Natural killer cell treated with Interleukin-12 subunit alpha and Interleukin-12 subunit beta and Interleukin-15 and Interleukin-18, amount 100 ng/mL, for 72 hours (primary cell): Measurements from ENCODE around the gene CNOT11. TPM values are rescaled to one million over a fixed set of nuclear protein-coding genes. Genes with fewer than 3 reads are reported as not detected.
"Not testable (repeated sequence)": the region's sequence is repeated elsewhere in the genome, so short reads cannot be mapped to it uniquely, and the experiment has no call there.

Source experiments
- ATAC-seq, 2 donors: fragments of 150-1000 bp; cut with Tn5 transposase in 1 of 2; sonication (Bioruptor Pico), chemical (Tn5 transposase) in 1 of 2; 2 replicates each; pipeline ENCODE4 v1.10.0; 2021
- DNase-seq: peaks from one replicate; pipeline ENCODE4 v3.0.0; 2022; ENCODE audit warnings: low spot score
- H3K27ac Mint-ChIP-seq, 2 donors: 1 replicate in 1 of 2; 2 replicates in 1 of 2; pipeline ENCODE4 v1.8.0; 2022; ENCODE audit warnings: mixed read lengths in 2 of 2, mild to moderate bottlenecking in 1 of 2, moderate library complexity in 1 of 2
- H3K27me3 Mint-ChIP-seq, 2 donors: 1 replicate in 1 of 2; 2 replicates in 1 of 2; pipeline ENCODE4 v1.8.0; 2022; ENCODE audit warnings: mixed read lengths in 2 of 2
- H3K36me3 Mint-ChIP-seq: one replicate; pipeline ENCODE4 v1.8.0; 2022; ENCODE audit warnings: mixed read lengths
- H3K4me1 Mint-ChIP-seq, 2 donors: 1 replicate in 1 of 2; 2 replicates in 1 of 2; pipeline ENCODE4 v1.8.0; 2022; ENCODE audit warnings: low read depth in 2 of 2, mixed read lengths in 2 of 2, mild to moderate bottlenecking in 1 of 2
- H3K4me3 Mint-ChIP-seq: one replicate; pipeline ENCODE4 v1.8.0; 2022; ENCODE audit warnings: mixed read lengths
- H3K9me3 Mint-ChIP-seq: 2 replicates; pipeline ENCODE4 v1.8.0; 2022; ENCODE audit warnings: mixed read lengths
- total RNA-seq, 2 donors: library from RNA; stranded (reverse); gene quantifications; one replicate each; pipeline ENCODE4 v1.2.3, GENCODE V29; 2022

The CNOT11 gene
- total RNA-seq, 2 donors from 2014 or later: 51.2 to 53.4 TPM

DNA sequence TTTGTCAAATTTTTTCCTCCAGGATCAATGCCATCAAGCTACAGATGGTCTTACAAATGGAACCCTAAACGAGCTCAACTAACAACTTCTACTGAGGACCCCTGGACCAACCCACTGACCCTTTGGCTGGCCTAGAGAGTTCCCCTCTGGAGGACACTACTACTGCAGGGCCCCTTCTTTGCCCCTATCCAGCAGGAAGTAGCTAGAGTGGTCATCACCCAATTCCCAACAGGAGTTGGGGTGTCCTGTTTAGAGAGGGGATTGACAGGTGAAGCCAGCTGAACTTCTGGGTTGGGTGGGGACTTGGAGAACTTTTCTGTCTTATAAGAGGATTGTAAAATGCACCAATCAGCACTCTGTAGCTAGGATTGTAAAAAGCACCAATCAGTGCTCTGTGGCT is 16.7 kb upstream of the CNOT11 start:
- DNase-seq, ATAC-seq, H3K4me1 Mint-ChIP-seq, H3K4me3 Mint-ChIP-seq, H3K9me3 Mint-ChIP-seq, H3K27me3 Mint-ChIP-seq, H3K36me3 Mint-ChIP-seq, H3K27ac Mint-ChIP-seq: not testable (repeated sequence)

DNA sequence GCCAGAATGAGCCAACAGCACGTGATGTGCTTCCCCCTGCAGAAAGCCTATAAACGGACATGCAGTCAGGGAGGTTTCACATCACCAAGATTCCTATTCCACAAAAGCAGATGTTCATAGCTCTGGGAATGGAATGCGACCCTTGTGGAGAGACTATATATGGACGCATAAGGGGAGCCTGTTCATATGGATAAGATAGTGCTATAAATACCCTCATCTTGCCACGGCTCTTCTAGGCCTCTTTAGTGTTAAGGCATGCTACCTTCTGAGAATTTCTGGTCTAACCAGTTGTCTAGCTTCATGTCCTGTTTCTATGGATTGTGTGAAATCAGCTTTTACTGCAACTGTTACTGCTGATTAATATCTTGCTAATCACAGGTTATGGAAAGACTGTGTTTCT is 14.7 kb upstream of the CNOT11 start:
- H3K4me1 Mint-ChIP-seq, DNase-seq, H3K9me3 Mint-ChIP-seq, H3K27me3 Mint-ChIP-seq, H3K27ac Mint-ChIP-seq, H3K36me3 Mint-ChIP-seq, H3K4me3 Mint-ChIP-seq, ATAC-seq: not testable (repeated sequence)

DNA sequence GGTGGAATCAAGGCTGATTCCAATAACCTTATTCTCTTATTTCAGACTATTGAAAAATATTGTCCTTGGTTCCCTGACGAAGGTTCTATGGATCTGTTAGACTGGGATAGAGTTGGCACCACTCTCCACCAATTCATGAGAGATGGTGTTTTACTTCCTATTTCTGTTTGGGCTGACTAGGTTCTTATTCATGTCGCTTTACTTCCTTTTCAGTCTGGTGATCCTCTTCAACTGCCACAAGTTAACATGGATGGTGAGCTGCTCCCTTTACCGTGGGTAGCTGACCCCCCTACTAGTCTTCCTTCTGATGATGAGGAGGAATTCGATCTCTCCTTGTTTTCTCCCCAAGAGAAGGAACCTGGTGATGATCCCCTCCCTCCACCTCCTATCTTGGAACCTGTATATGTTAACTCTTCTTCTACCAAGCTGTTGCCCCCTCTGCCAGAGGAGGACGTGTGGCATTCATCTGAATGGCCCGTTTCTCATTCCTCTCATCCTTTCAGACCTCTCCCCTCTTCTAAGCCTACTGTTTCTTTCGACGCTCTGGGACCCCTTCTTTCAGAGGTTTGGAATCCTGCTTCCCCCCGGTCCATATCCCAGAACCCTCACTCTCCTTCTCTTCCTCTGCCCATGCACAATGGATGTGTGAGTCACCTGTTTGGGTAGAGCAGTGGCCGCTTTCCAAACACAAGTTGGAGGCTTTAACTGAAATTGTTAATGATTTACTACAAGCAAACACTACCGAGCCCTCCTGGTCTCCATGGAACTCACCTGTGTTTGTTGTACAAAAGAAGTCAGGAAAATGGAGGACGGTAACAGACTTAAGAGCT is 13.5 kb upstream of the CNOT11 start:
- no peak for DNase-seq
- no peaks in the 10 kb centered on the region for H3K27me3 Mint-ChIP-seq
- H3K9me3 Mint-ChIP-seq: no peaks in the 10 kb centered on the region
- H3K27ac Mint-ChIP-seq: no peak overlapping the region
- no peaks in the 10 kb centered on the region for H3K36me3 Mint-ChIP-seq
- no peak overlapping the region for H3K4me3 Mint-ChIP-seq
- no peaks in the 10 kb centered on the region for H3K4me1 Mint-ChIP-seq
- no peak for ATAC-seq

DNA sequence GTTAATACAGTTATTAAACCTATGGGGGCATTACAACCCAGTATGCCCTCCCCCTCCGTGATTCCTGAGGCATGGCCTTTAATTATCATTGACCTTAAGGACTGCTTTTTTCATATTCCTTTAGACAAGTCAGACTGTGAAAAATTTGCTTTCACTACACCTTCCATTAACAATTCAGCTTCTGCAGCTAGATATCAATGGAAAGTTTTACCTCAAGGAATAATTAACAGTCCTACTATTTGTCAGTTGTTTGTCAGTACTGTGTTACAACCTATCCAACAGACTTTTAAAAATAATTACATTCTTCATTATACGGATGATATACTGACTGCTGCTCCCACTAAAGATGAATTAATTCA is 12.9 kb upstream of the CNOT11 start:
- not testable (repeated sequence) for H3K27me3 Mint-ChIP-seq, DNase-seq, H3K36me3 Mint-ChIP-seq, H3K9me3 Mint-ChIP-seq, H3K4me3 Mint-ChIP-seq, ATAC-seq, H3K4me1 Mint-ChIP-seq
- peak overlapping the region in 1 of 2 donors; percentile 21 for H3K27ac Mint-ChIP-seq

DNA sequence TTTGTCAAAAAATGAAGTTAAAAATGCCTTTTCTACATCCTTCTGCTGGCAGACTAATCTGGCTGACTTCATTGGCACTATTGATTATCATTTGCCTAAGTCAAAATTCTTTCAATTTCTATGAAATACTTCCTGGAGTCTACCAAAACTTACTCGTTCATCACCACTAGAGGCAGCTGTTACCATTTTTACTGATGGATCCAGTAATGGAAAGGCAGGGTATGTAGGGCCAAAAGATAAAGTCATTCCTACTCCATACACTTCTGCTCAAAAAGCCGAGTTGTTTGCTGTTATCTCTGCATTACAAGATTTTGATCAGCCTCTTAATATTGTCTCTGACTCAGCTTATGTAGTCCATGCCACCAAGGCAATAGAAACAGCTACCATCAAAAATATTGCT is 12.0 kb upstream of the CNOT11 start:
- not testable (repeated sequence) for H3K27me3 Mint-ChIP-seq, H3K4me3 Mint-ChIP-seq, DNase-seq, ATAC-seq, H3K9me3 Mint-ChIP-seq, H3K4me1 Mint-ChIP-seq, H3K36me3 Mint-ChIP-seq
- H3K27ac Mint-ChIP-seq: peak overlapping the region in 1 of 2 donors; percentile 21

DNA sequence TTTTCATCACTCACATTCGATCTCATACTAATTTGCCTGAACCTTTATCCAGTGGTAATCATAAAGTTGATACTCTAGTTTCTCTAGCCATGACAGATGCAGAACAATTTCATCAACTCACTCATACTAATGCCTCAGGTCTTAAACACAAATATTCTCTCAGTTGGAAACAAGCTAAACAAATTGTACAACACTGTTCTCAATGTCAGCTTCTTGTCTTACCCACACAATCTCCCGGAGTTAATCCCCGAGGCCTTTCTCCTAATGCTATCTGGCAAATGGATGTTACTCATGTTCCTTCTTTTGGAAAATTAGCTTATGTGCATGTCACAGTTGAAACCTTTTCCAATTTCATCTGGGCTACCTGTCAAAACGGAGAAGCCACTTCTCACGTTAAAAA is 11.5 kb upstream of the CNOT11 start:
- ATAC-seq (no peak), DNase-seq (no peak)
- no peaks in the 10 kb centered on the region for H3K36me3 Mint-ChIP-seq
- no peak overlapping the region for H3K4me3 Mint-ChIP-seq
- no peaks in the 10 kb centered on the region for H3K9me3 Mint-ChIP-seq
- no peaks in the 10 kb centered on the region for H3K27me3 Mint-ChIP-seq
- H3K4me1 Mint-ChIP-seq: no peaks in the 10 kb centered on the region
- no peak overlapping the region for H3K27ac Mint-ChIP-seq

DNA sequence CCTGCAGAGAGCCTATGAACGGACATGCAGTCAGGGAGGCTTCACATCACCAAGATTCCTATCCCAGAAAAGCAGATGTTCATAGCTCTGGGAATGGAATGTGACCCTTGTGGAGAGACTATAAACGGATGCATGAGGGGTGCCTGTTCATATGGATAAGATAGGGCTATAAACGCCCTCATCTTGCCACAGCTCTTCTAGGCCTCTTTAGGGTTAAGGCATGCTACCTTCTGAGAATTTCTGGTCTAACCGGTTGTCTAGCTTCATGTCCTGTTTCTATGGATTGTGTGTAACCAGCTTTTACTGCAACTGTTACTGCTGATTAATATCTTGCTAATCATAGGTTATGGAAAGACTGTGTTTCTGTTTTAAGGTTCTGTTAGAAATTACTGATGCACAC is 8.3 kb upstream of the CNOT11 start:
- H3K27ac Mint-ChIP-seq, H3K27me3 Mint-ChIP-seq, ATAC-seq, H3K4me1 Mint-ChIP-seq, H3K4me3 Mint-ChIP-seq, H3K9me3 Mint-ChIP-seq, DNase-seq, H3K36me3 Mint-ChIP-seq: not testable (repeated sequence)

DNA sequence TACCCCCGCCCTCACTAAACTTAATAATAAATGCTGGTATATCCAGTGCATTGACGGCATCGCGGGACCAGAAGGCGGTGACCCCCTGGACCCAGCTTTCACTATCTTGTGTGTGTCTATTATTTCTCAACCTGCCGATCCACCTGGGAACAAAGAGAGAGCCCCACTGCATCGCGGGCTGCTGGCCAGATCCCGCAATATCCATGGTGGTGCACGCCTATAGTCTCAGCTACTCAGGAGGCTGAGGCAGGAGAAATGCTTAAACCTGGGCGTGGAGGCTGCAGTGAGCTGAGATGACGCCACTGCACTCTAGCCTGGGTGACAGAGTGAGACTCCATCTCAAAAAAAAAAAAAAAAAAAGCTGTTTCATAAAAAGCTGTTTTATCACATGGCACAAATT is 7.8 kb upstream of the CNOT11 start:
- not testable (repeated sequence) for DNase-seq, H3K4me3 Mint-ChIP-seq, H3K9me3 Mint-ChIP-seq, H3K27me3 Mint-ChIP-seq, H3K4me1 Mint-ChIP-seq, H3K27ac Mint-ChIP-seq, ATAC-seq, H3K36me3 Mint-ChIP-seq

DNA sequence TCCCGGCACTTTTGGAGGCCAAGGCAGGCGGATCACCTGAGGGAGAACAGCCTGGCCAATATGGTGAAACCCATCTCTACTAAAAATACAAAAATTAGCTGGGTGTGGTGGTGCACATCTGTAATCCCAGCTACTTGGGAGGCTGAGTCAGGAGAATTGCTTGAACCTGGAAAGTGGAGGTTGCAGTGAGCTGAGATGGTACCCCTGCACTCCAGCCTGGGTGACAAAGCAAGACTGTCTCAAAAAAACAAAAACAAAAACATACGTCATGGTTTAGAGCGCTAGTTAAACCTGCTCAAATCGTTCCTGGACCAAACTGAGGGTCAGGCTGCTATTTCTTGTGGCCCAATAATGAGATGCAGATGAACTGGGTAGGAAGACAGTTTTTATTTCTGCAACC is 7.2 kb upstream of the CNOT11 start:
- H3K27ac Mint-ChIP-seq, DNase-seq, ATAC-seq, H3K27me3 Mint-ChIP-seq, H3K9me3 Mint-ChIP-seq, H3K36me3 Mint-ChIP-seq, H3K4me1 Mint-ChIP-seq, H3K4me3 Mint-ChIP-seq: not testable (repeated sequence)

DNA sequence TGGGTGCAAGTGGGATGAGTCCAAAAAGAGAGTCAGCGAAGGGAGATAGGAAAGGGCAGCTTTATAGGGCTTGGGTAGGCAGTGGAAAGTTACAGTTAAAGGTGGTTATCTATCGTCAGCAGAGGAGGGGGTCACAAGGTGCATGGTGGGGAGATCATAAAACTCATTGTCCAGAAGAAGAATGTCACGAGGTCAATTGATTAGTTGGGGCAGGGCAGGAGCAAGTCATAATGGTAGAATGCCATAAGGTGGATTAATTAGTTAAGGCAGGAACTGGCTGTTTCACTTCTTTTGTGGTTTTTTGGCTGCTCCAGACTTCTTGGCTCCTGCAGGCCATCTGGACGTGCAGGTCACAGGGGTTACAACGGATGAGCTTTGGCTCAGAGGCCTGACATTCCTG is 3.9 kb upstream of the CNOT11 start:
- H3K27me3 Mint-ChIP-seq, H3K36me3 Mint-ChIP-seq, ATAC-seq, DNase-seq, H3K9me3 Mint-ChIP-seq, H3K4me3 Mint-ChIP-seq, H3K27ac Mint-ChIP-seq: not testable (repeated sequence)
- peaks cover 5 to 12% of the 10 kb centered on the region in 2 donors for H3K4me1 Mint-ChIP-seq

DNA sequence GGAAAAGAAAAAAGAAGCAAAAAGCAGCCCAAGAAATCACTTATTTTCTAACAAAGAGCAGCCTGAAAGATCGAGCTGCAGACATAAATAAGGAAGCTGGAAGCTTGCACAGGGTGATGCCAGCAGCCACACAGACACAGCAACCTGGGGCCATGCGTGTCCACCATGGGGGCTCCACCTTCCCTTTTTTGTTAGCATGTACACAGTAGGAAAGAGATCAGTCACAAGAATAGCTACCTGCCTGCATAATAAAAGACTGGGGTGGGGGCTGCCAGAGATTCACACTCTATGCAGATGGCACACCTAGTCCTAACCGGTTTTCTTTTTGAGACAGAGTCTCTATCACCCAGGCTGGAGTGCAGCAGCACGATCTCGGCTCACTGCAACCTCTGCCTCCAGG is 2.9 kb upstream of the CNOT11 start:
- H3K36me3 Mint-ChIP-seq: peaks cover 5% of the 10 kb centered on the region
- no peaks in the 10 kb centered on the region for H3K9me3 Mint-ChIP-seq
- peaks cover 10 to 21% of the 10 kb centered on the region in 2 donors for H3K4me1 Mint-ChIP-seq
- H3K4me3 Mint-ChIP-seq: no peak overlapping the region
- no peak overlapping the region for H3K27ac Mint-ChIP-seq
- ATAC-seq (no peak), DNase-seq (no peak)
- no peaks in the 10 kb centered on the region for H3K27me3 Mint-ChIP-seq

DNA sequence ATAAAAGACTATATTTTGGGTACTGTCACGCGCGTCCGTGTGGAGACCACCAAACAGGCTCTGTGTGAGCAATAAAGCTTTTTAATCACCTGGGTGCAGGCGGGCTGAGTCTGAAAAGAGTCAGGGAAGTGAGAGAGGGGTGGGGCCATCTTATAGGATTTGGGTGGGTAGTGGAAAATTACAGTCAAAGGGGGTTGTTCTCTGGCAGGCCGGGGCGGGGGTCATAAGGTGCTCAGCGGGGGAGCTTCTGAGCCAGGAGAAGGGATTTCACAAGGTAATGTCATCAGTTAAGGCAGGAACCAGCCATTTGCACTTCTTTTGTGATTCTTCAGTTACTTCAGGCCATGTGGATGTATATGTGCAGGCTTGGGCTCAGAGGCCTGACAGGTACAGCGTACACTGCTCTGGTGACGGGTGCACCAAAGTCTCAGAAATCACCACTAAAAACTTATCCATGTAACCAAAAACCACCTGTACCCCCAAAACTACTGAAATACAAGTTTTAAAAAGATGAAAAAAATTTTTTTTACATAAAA is 1.4 kb upstream of the CNOT11 start:
- H3K4me3 Mint-ChIP-seq, ATAC-seq, H3K9me3 Mint-ChIP-seq, DNase-seq, H3K36me3 Mint-ChIP-seq, H3K27me3 Mint-ChIP-seq, H3K27ac Mint-ChIP-seq: not testable (repeated sequence)
- peaks cover 21 to 31% of the 10 kb centered on the region in 2 donors for H3K4me1 Mint-ChIP-seq

DNA sequence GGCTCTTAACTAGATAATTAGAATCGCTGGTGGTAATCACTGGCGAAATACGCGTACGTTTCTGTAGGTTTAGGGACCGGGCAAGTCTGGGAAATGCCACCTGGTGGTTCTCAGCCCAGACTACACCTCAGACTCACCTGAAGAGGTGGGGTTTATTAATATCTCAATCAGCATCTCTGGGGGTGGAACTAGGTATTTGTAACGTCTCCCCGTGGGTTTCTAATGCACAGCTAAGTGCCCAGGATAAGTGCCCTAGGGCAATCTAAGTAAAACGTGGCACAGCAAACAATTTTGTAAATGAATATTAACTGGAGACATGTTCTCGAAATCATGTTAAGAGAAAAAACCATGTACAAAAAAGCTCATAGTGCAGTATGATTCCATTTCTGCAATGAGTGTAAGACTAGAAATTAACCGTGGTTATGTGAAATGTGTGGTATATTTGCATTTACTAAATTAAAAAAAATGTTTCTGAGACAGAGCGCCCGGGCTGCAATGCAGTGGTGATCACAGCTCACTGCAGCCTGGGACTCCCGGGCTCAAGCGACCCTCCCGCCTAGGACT is 760 bp upstream of the CNOT11 start:
- no peak for DNase-seq

DNA sequence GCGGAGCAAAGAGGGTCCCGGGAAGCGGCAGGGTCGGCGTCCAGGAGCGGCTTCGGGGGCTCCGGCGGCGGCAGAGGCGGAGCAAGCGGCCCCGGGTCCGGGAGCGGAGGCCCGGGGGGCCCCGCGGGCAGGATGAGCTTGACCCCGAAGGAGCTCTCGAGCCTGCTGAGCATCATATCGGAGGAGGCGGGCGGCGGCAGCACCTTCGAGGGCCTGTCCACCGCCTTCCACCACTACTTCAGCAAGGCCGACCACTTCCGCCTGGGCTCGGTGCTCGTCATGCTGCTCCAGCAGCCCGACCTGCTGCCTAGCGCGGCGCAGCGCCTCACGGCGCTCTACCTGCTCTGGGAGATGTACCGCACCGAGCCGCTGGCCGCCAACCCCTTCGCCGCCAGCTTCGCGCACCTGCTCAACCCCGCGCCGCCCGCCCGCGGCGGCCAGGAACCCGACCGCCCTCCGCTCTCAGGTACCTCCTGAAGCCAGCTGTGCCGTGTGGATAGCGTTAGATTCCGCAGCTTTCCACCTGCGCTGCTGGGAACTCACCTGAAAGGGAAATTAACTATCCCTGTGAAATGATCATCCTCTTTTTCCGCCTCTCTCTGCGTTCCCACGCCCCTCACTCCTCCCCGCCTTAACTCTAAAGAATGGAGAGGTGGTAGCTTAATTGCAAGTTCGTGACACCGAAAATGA is 472 bp downstream of the CNOT11 start:
- H3K9me3 Mint-ChIP-seq: no peaks in the 10 kb centered on the region
- DNase-seq (peak; percentile 88), ATAC-seq (peak; percentile 79 to 87)
- no peaks in the 10 kb centered on the region for H3K27me3 Mint-ChIP-seq
- H3K4me1 Mint-ChIP-seq: peaks cover 25 to 38% of the 10 kb centered on the region in 2 donors
- peak overlapping the region; percentile 97 for H3K4me3 Mint-ChIP-seq
- H3K36me3 Mint-ChIP-seq: peaks cover 5% of the 10 kb centered on the region
- peak overlapping the region; percentile 94 for H3K27ac Mint-ChIP-seq

More for the DNA sequence above, 760 bp upstream of the CNOT11 start:
- H3K9me3 Mint-ChIP-seq: no peaks in the 10 kb centered on the region
- no peaks in the 10 kb centered on the region for H3K27me3 Mint-ChIP-seq
- ATAC-seq: peak; percentile 52 to 56
- peak overlapping the region; percentile 94 for H3K27ac Mint-ChIP-seq
- H3K4me1 Mint-ChIP-seq: peaks cover 25 to 33% of the 10 kb centered on the region in 2 donors
- peaks cover 5% of the 10 kb centered on the region for H3K36me3 Mint-ChIP-seq
- peak overlapping the region; percentile 97 for H3K4me3 Mint-ChIP-seq
